A673 (cell line): ENCODE measurements around the gene CPEB1. TPM values are rescaled to one million over a fixed set of nuclear protein-coding genes. Genes with fewer than 3 reads are reported as not detected.

ENCODE experiments used
- BruUV-seq: library from RNA; stranded (reverse); fragments of 400-500 nt; replicated peaks from 2 replicates; lab custom pipeline; 2021; lab: Mats Ljungman, UMichigan
- CTCF ChIA-PET: fragments of 300-600 bp; sonication (Branson Sonifier 250); formaldehyde crosslinking; loops from one replicate; lab custom pipeline; 2022; ENCODE audit warnings: antibody characterized with exemption; lab: Charles Lee
- POLR2A ChIA-PET: fragments of 300-600 bp; sonication (Branson Sonifier 250); formaldehyde crosslinking; loops from one replicate; lab custom pipeline; 2022; ENCODE audit warnings: antibody characterized with exemption; ENCODE audit not compliant: low non-redundant PET; lab: Charles Lee
- DNase-seq: peaks from one replicate; pipeline ENCODE4 v3.0.0-alpha.2; 2015; ENCODE audit warnings: low spot score
- H3K27ac ChIP-seq: fragments of 200-600 bp; sonication (generic); 2 replicates; pipeline ENCODE4 v1.5.1; 2016; ENCODE audit warnings: mixed run types, low read depth, mild to moderate bottlenecking, mixed read lengths, antibody characterized with exemption, low read length; ENCODE audit not compliant: poor library complexity, severe bottlenecking
- H3K27me3 ChIP-seq: fragments of 200-600 bp; sonication (generic); replicated peaks from 2 replicates; pipeline ENCODE4 v1.6.1; 2017; ENCODE audit warnings: mixed run types, low read depth, mild to moderate bottlenecking, mixed read lengths, antibody characterized with exemption, low read length; ENCODE audit not compliant: insufficient read depth, poor library complexity
- H3K36me3 ChIP-seq: fragments of 200-600 bp; sonication (generic); 2 replicates; pipeline ENCODE4 v1.6.1; 2016; ENCODE audit warnings: mixed run types, mild to moderate bottlenecking, mixed read lengths, antibody characterized with exemption, low read length; ENCODE audit not compliant: insufficient read depth, poor library complexity, severe bottlenecking
- H3K4me1 ChIP-seq: fragments of 200-600 bp; sonication (generic); 2 replicates; pipeline ENCODE4 v1.6.1; 2017; ENCODE audit warnings: mixed run types, mild to moderate bottlenecking, mixed read lengths, antibody characterized with exemption, low read length; ENCODE audit not compliant: insufficient read depth, poor library complexity, severe bottlenecking
- H3K4me3 ChIP-seq: fragments of 200-600 bp; sonication (generic); 2 replicates; pipeline ENCODE4 v1.5.1; 2016; ENCODE audit warnings: low read depth, mixed run types, mild to moderate bottlenecking, mixed read lengths, low read length; ENCODE audit not compliant: poor library complexity, severe bottlenecking
- H3K9me3 ChIP-seq: fragments of 200-600 bp; sonication (generic); 2 replicates; pipeline ENCODE4 v1.6.1; 2016; ENCODE audit warnings: mixed run types, low read depth, mild to moderate bottlenecking, mixed read lengths, antibody characterized with exemption, low read length; ENCODE audit not compliant: poor library complexity, severe bottlenecking
- CTCF ChIP-seq: fragments of 300-800, 200-600 bp; sonication (generic); conservative IDR thresholded peaks from 2 replicates; pipeline ENCODE4 v1.5.1; 2017; ENCODE audit warnings: low read depth, mild to moderate bottlenecking, antibody characterized with exemption, low read length, moderate library complexity, mixed read lengths
- EZH2 ChIP-seq: fragments of 200-600 bp; sonication (generic); IDR thresholded peaks from 2 replicates; pipeline ENCODE4 v1.6.1; 2017; ENCODE audit warnings: borderline replicate concordance, low read depth, mild to moderate bottlenecking, mixed read lengths, antibody characterized with exemption, low read length; ENCODE audit not compliant: poor library complexity, severe bottlenecking
- intact Hi-C: fragments of 100-400 bp; cut with micrococcal nuclease; formaldehyde crosslinking; loops from one replicate; pipeline ENCODE4 v1.10.0; 2022; ENCODE audit not compliant: unreplicated experiment
- total RNA-seq: library from RNA; stranded (reverse); gene quantifications from 2 replicates; pipeline ENCODE4 v1.2.3, GENCODE V29; 2021

CPEB1 gene
- total RNA-seq, 1 experiment from 2014 or later, result not detected

- TF ChIP-seq EZH2 (no peak), CTCF (no peak)
- peaks cover 46% of the 10 kb centered on the region for H3K27me3 ChIP-seq
Measured at GRCh38 chr15:82553846-82554245, 93.3 kb downstream of the CPEB1 start.

DNA sequence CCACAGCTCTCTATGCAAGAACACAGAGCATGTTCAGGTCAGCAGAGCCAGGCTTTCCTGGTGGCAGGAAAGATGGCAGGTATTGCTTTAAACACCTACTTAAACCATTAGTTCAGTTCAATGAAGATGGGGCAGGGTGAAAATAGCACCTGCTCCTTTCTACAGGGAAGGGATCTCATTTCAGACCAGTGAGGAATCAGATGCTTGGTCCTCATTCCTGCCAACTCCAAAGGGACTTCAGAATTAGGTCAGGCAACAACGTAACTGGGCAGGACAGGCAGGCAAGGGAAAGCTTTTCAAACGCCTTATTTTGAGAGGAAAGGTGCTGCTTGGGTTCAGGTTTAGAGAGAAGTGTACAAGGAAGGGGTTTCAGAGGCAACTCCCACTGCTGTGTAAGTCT is 94.3 kb downstream of the CPEB1 start:
- no peak for DNase-seq
- POLR2A ChIA-PET, result no interaction called here
- no TSS peak for BruUV-seq
- H3K27me3 ChIP-seq, result peaks cover 44% of the 10 kb centered on the region
- TF ChIP-seq EZH2 (no peak), CTCF (no peak)
- no peaks in the 10 kb centered on the region for H3K36me3 ChIP-seq
- CTCF ChIA-PET, result no interaction called here
- H3K4me3 ChIP-seq, result no peak overlapping the region
- no peak overlapping the region for H3K27ac ChIP-seq
- no peaks in the 10 kb centered on the region for H3K4me1 ChIP-seq
- intact Hi-C loops, result no loop called here
- no peaks in the 10 kb centered on the region for H3K9me3 ChIP-seq

More at GRCh38 chr15:82553846-82554245, 93.3 kb downstream of the CPEB1 start:
- no peak overlapping the region for H3K27ac ChIP-seq
- no peaks in the 10 kb centered on the region for H3K4me1 ChIP-seq
- no TSS peak for BruUV-seq
- no peak for DNase-seq
- H3K36me3 ChIP-seq, result no peaks in the 10 kb centered on the region
- intact Hi-C loops, result no loop called here
- POLR2A ChIA-PET, result no interaction called here
- H3K9me3 ChIP-seq, result no peaks in the 10 kb centered on the region
- no peak overlapping the region for H3K4me3 ChIP-seq
- CTCF ChIA-PET, result no interaction called here

GRCh38 chr15:82551646-82552247 is 95.4 kb downstream of the CPEB1 start:
- no peak overlapping the region for H3K27ac ChIP-seq
- TF ChIP-seq CTCF (no peak), EZH2 (no peak)
- no peak for DNase-seq
- CTCF ChIA-PET, result no interaction called here
- intact Hi-C loops, result no loop called here
- no TSS peak for BruUV-seq
- H3K9me3 ChIP-seq, result no peaks in the 10 kb centered on the region
- H3K36me3 ChIP-seq, result no peaks in the 10 kb centered on the region
- no peak overlapping the region for H3K4me3 ChIP-seq
- POLR2A ChIA-PET, result no interaction called here
- H3K27me3 ChIP-seq, result peaks cover 37% of the 10 kb centered on the region
- no peaks in the 10 kb centered on the region for H3K4me1 ChIP-seq
